ENCODE measurements around the gene GAD1. TPM values are rescaled to one million over a fixed set of nuclear protein-coding genes. Genes with fewer than 3 reads are reported as not detected.

GAD1 gene
- polyA plus RNA-seq, 1 of the 3 experiments (the other 2 are of a cell fraction): 0.20 TPM

GRCh38 chr2:170818036-170818751, 1.5 kb downstream of the GAD1 start:
- peaks cover 97% of the 10 kb centered on the region for H3K27me3 ChIP-seq (ENCODE audit: insufficient read depth)
- peak overlapping the region; percentile 74 for H3K4me2 ChIP-seq
- peaks cover 5 to 40% of the 10 kb centered on the region in 2 experiments; a peak in 2 of 4 replicates for H3K4me1 ChIP-seq (ENCODE audit: control insufficient read depth in 1 of 2, insufficient read depth in 2 of 2, low read depth in 1 of 2, low read length in 1 of 2)
- DNase-seq: no peak
- H3K4me3 ChIP-seq (ENCODE audit: low read depth in 2 of 2, low read length in 1 of 2): peak overlapping the region; percentile 34 to 54; a peak in 2 of 4 replicates
- no peak overlapping the region for H2AFZ ChIP-seq (ENCODE audit: low read depth)
- H3K9me2 ChIP-seq: no peaks in the 10 kb centered on the region
- ChIA-PET CTCF (interaction anchor here (0.9 to 10.8 kb wide), 6 partner anchors 48 to 582 kb away, joined by 4 to 148 read pairs (median 9); partner anchors contain the start of gene ERICH2), POLR2A (no interaction called here)
- no peaks in the 10 kb centered on the region for H3F3A ChIP-seq (replicated peaks; ENCODE audit: insufficient read depth)
- H3K27ac ChIP-seq (ENCODE audit: low read depth in 2 of 2, low read length in 1 of 2): no peak overlapping the region
- no peaks in the 10 kb centered on the region for H3K36me3 ChIP-seq (replicated peaks in 1 of 2; ENCODE audit: control insufficient read depth in 1 of 2, insufficient read depth in 2 of 2, low read length in 1 of 2)
- no peaks in the 10 kb centered on the region for H3K9me3 ChIP-seq
- H4K20me1 ChIP-seq (ENCODE audit: insufficient read depth): no peaks in the 10 kb centered on the region
- H3K9ac ChIP-seq: no peak overlapping the region
- 4% methylated on average over 20 of the region's 60 CpGs for WGBS (ENCODE audit: low lambda C conversion rate)
- TF ChIP-seq MEF2A (IDR thresholded peaks at IDR 0.05; ENCODE audit: borderline replicate concordance, low read depth) (no peak), IRF3 (IDR thresholded peaks at IDR 0.05; ENCODE audit: low read depth, low read length) (no peak), FOSL2 (IDR thresholded peaks at IDR 0.05; ENCODE audit: borderline replicate concordance, low read depth) (no peak), EZH2phosphoT487 (IDR thresholded peaks at IDR 0.05; ENCODE audit: borderline replicate concordance, low read depth) (no peak; the same call in 1 of the 2 replicates), SMC3 (IDR thresholded peaks at IDR 0.05; ENCODE audit: low read depth, low read length) (no peak), POLR2AphosphoS5 (IDR thresholded peaks at IDR 0.05; ENCODE audit: low read depth, low read length) (no peak), CTCF (IDR thresholded peaks at IDR 0.05) (no peak), JUND (IDR thresholded peaks at IDR 0.05) (no peak), RXRA (IDR thresholded peaks at IDR 0.05; ENCODE audit: borderline replicate concordance, low read depth) (no peak), MXI1 (IDR thresholded peaks at IDR 0.05; ENCODE audit: low read depth, low read length) (no peak), YY1 (IDR thresholded peaks at IDR 0.05; ENCODE audit: low read depth) (no peak), USF1 (IDR thresholded peaks at IDR 0.05; ENCODE audit: borderline replicate concordance, low read depth) (no peak), ZBTB33 (IDR thresholded peaks at IDR 0.05; ENCODE audit: borderline replicate concordance, low read depth) (no peak), PBX3 (IDR thresholded peaks at IDR 0.05) (no peak), REST (IDR thresholded peaks at IDR 0.05; ENCODE audit: low read depth, low read length) (no peak), GATA2 (CRISPR knock-in tag; IDR thresholded peaks at IDR 0.05) (no peak), RFX5 (IDR thresholded peaks at IDR 0.05; ENCODE audit: low read length) (no peak), FOXM1 (IDR thresholded peaks at IDR 0.05; ENCODE audit: low read depth) (no peak), EP300 (IDR thresholded peaks at IDR 0.05; ENCODE audit: borderline replicate concordance in 1 of 2, low read depth in 1 of 2, low read length in 1 of 2) (no peak)
- no peaks in the 10 kb centered on the region for H3K79me2 ChIP-seq (ENCODE audit: insufficient read depth)

All from SK-N-SH (cell line).